Peyer's patch (tissue), 4 donors: ENCODE results near the gene COX5B.

ENCODE experiments used
- POLR2A ChIP-seq, 2 donors: fragments of 450-650 bp; IDR thresholded peaks; one replicate each; pipeline ENCODE4 v1.5.1; 2017; ENCODE audit warnings: antibody characterized with exemption in 2 of 2, mild to moderate bottlenecking in 2 of 2, moderate library complexity in 2 of 2
- TF ChIP-seq, protein P1 (sequence below), 6 experiments: fragments of 450-650 bp in 4 of 6; fragments of 200-600 bp in 2 of 6; sonication (generic) in 1 of 6; IDR thresholded peaks; one replicate each; pipeline ENCODE4 v1.5.1; 2017 to 2019; ENCODE audit warnings: antibody characterized with exemption in 6 of 6, mild to moderate bottlenecking in 3 of 6, moderate library complexity in 1 of 6

DNA sequence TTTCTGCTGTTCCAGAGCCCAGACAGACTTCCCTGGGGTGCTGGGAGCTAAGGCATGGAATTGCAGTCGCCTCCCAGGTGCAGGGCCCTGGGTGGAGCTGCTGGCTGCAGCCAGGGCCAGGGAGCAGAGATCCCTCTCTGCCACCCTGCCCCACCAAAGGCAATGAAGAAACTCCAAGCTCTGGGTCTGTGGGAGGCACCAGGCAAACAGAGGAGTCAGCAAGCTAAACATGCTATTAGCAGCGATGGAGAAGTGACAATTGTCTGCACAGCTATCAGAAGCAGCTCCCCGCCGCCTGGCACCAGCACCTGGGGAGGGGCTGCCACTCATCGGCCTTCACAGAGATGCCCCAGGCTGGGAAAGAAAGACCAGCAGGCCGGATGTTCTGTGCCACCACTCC is 28.0 kb upstream of the COX5B start:
- TF ChIP-seq, protein P1, sequence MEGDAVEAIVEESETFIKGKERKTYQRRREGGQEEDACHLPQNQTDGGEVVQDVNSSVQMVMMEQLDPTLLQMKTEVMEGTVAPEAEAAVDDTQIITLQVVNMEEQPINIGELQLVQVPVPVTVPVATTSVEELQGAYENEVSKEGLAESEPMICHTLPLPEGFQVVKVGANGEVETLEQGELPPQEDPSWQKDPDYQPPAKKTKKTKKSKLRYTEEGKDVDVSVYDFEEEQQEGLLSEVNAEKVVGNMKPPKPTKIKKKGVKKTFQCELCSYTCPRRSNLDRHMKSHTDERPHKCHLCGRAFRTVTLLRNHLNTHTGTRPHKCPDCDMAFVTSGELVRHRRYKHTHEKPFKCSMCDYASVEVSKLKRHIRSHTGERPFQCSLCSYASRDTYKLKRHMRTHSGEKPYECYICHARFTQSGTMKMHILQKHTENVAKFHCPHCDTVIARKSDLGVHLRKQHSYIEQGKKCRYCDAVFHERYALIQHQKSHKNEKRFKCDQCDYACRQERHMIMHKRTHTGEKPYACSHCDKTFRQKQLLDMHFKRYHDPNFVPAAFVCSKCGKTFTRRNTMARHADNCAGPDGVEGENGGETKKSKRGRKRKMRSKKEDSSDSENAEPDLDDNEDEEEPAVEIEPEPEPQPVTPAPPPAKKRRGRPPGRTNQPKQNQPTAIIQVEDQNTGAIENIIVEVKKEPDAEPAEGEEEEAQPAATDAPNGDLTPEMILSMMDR (IDR thresholded peaks at IDR 0.05), result no peak
- TF ChIP-seq POLR2A (IDR thresholded peaks at IDR 0.05), result no peak
